Smooth muscle cell of the brain vasculature (primary cell): ENCODE results near the gene ABCA13.

Experiments
- DNase-seq: peaks from one replicate; pipeline ENCODE4 v3.0.0-alpha.2; 2012; ENCODE audit warnings: low read depth, low spot score

ABCA13 gene

DNA sequence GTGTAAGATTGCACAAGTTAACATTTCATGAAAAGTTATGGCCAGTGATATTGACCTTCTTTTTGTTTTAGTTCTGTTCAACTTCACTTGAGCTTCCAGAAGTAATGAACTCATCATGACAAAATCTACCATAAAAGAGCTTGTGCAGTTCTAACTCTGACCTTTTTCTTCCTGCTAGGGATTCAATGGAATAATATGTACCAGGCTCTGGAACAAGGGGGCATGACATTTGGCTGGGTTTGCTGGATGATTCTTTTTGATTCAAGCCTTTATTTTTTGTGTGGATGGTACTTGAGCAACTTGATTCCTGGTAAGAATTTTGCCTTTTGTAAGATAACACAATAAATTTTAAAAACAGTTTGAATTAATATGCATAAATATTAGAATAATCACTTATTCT is 205.0 kb downstream of the ABCA13 start:
- no peak for DNase-seq

- no peak for DNase-seq
Observed at GRCh38 chr7:48380921-48381320, 209.7 kb downstream of the ABCA13 start.

GRCh38 chr7:48381571-48381970 is 210.3 kb downstream of the ABCA13 start:
- DNase-seq = no peak

DNA sequence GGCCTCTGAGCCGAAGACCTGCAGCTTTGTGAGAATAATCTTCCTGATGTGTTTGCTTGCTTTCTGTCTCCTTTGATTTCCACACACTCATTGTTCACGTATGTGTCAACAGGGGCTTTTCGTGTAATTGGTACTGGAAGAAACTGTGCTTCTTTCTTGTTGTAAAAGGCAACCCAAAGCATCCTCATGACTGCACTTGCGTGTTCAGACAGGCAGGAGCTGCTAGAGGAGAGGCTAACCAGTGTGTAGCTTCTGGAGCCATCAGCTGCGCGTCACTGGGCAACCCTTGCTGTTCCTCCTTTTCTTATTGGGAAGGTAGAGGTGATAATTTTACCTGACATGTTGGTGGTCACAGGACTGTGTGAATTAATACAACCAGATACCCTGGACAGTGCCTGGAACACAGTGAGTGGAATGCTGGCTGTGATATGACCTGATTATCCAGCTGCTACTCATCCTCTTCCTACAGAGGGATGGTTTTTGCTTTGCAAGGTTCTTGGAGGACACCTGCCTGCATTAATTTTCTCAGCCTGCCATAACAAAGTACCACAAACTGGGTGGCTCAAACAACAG is 213.0 kb downstream of the ABCA13 start:
- no peak for DNase-seq

GRCh38 chr7:48387932-48388331 is 216.7 kb downstream of the ABCA13 start:
- no peak for DNase-seq

- no peak for DNase-seq
Observed at GRCh38 chr7:48388911-48389310, 217.7 kb downstream of the ABCA13 start.

- DNase-seq = peak; percentile 50
Observed at GRCh38 chr7:48389977-48390376, 218.7 kb downstream of the ABCA13 start.

DNA sequence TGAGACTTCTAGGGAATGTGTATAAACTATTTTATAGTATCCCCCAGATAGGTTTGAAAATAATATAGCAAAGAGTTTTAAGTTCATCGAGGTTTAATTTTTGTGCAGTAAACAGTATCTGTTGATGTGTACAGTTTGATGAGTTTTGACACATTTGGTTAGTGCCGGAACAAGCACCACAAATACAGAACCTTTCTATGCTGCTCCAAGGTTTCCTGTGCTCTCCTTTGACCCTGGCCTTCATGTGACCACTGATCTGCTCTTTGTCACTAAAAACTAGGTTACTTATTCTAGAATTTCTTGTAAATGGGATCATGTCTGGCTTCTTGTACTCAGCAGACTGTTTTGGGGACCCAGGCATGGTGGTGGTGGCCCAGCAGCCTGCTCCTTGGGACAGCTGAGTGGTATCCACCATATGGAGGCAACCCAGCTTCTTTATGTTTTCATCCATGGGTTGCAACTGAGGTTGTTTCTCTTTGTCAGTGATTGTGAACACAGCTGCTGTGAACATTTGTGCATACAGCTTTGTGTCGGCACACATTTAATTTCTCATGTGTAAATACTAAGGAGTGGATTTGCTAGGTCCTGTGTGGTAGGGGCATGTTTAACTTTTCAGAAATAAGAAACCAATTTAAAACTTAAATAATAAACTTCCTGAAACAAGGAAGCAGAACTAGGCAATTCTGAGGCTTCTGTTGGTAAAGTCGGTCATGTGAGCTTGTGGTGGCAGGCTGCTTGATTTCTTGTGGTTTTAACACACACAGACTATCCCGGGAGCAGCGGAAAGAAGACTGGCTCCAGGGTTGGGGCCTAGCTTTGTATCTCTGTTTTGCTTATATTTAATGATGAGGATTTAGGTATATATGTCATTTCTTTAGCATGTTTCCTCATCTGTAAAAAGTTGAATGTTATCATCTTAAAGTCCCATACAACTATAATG is 219.4 kb downstream of the ABCA13 start:
- DNase-seq = no peak

DNA sequence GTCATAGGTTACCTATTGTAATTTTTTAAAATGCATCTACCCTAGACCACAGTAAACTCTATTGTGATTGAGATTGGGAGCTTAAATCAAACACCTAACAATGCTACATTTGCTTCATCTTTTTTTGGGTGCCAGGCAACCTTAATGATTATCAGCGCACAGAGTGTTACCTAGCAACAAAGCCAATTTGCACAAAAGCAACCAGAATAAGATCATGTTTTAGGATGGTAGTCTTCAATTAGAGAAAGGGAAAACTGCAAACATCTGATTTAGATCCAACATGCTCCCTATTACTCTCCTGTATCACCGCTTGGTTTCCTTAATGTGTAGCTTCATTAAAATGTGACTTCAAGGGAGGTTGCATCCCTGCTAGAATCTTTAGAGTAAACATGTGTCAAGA is 226.9 kb downstream of the ABCA13 start:
- no peak for DNase-seq

DNA sequence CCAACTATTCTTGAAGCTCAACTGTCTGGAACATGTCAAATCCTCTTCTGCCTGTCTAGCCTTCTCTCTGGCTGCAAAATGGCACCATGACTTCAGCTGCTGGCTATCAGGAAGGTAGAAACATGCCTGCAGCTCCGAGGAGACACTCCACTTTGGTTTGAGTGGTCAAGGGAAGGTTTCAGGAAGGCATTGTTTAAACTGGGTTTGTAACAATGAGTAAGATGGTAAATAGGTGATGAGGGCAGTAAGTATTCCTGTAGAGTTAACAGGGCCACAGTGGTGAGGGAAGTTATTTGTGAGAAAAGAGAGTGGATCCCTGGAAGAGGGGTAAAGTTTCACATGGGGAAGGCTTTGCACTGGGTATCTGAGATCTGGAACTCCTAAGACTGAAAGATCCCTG is 231.5 kb downstream of the ABCA13 start:
- DNase-seq = no peak

- DNase-seq = no peak
Observed at GRCh38 chr7:48408731-48409130, 237.5 kb downstream of the ABCA13 start.

DNA sequence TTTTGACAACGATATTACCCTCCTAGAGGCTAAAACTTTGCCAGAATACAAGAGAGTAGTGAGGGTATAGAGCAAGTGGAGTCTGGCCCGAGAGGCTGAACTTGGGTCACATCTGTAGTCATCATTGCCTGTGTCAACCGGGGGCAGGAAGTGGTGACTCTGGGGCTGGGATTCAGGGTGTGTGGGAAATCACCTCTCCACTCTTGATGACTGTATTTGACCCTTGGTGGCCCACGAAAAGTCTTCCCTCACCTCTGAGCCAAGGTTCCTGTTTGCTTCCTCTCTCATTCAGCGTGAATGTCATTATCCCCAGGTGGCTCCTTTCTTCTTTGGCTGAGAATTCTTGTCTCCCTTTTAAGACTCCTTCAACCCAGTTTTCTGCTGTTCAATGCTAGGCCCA is 240.4 kb downstream of the ABCA13 start:
- DNase-seq = no peak

GRCh38 chr7:48414011-48414732 is 242.9 kb downstream of the ABCA13 start:
- no peak for DNase-seq

DNA sequence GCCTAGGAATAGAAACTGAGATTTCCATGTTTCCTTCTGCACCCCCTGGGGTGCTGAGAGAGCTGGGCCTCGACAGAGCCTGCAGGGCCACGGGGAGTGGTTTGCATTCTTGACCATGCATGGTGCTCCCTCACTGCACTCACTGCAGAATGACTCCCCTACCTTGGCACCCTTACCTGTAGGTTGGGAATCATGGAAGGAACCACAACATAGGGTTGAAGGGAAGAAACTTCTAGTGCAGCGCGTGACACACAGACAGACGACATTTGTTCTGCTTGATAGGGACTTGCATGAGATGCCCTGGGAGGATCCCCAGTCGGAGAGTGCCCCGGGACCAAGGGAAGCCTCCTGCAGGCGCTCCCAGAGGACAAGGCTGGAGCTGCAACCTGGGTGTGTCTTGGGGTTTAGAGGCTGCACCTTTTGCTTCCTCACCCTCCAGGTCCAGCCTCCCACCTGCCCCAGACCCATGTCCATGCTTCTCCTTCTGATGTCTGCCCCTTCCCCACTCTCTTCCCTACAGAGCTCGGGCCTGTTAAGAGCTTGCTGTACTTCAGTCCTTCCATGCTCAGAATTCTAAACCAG is 245.2 kb downstream of the ABCA13 start:
- no peak for DNase-seq

DNA sequence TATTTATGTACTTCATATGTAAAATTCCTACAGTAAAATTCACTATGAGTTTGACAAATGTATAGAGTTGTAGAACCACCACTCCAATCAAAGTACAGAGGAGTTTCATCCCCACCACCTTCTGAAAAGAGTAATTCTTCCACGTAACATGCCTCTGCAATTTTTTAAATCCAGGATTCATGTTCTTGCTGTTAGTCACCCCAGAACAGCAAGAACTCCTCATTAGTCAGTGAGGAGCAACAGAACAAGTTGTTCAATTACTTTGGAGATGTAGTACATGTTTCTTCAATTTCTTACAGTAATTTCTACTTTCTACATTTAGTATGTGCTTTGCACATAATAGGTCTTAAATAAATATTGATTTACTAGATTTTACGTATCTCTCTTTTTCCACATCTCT is 248.1 kb downstream of the ABCA13 start:
- no peak for DNase-seq

- no peak for DNase-seq
Observed at GRCh38 chr7:48420206-48420605, 248.9 kb downstream of the ABCA13 start.

GRCh38 chr7:48421357-48421756 is 250.1 kb downstream of the ABCA13 start:
- DNase-seq = no peak

- no peak for DNase-seq
Observed at GRCh38 chr7:48424731-48425130, 253.5 kb downstream of the ABCA13 start.

- DNase-seq = no peak
Observed at GRCh38 chr7:48426331-48426965, 255.2 kb downstream of the ABCA13 start.

DNA sequence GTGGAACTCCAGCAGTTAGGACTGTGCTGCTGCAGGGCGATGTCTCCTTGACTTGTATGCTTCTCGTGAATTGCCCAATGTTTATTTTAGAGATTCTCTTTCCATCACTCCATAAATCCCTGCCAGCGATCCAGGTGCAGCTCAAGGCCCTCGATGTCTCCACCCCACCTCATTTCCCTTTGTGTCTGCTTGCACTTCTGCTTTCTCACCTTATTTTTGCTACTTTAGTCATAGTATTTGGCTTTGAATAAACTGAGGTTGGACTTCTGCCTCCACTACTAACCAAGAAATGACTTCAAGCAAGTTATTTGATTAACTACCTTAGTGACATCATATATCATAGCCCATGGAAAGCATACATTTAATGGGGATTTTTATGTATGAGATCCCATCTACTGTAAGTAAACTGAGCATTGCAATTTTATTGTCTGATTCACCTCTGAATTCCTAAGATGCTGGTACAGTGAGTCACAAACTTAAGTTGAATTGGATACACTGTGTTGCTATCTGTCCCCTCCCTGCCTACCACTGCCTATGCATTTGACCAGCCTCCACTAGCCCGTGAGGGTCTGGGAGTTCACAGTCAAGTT is 255.8 kb downstream of the ABCA13 start:
- DNase-seq = no peak

- DNase-seq = no peak
Observed at GRCh38 chr7:48427671-48428070, 256.4 kb downstream of the ABCA13 start.
